Endothelial cell of umbilical vein (primary cell): ENCODE data around the gene MAGOHB. TPM values are rescaled to one million over a fixed set of nuclear protein-coding genes. Genes with fewer than 3 reads are reported as not detected.
A peak's percentile ranks its signal among the peaks of the same experiment; 100 is the strongest.
"Not testable (repeated sequence)": the region's sequence is repeated elsewhere in the genome, so short reads cannot be mapped to it uniquely, and the experiment has no call there.

Experiments
- BruUV-seq: library from RNA; stranded (reverse); fragments of 400-500 nt; replicated peaks from 2 replicates; lab custom pipeline; 2021; lab: Mats Ljungman, UMichigan
- CTCF ChIA-PET: fragments of 300-600, 350-600 bp; sonication (Branson Sonifier 250); formaldehyde crosslinking; loops from one replicate; lab custom pipeline; 2021; ENCODE audit warnings: antibody characterized with exemption, inconsistent platforms; lab: Charles Lee
- POLR2A ChIA-PET: fragments of 300-600, 350-600 bp; sonication (Branson Sonifier 250); formaldehyde crosslinking; loops from one replicate; lab custom pipeline; 2021; ENCODE audit warnings: antibody characterized with exemption, inconsistent platforms; lab: Charles Lee
- DNase-seq: peaks from one replicate; pipeline ENCODE4 v3.0.0-alpha.2; 2011; ENCODE audit warnings: low read depth, low spot score
- FAIRE-seq: peaks from 2 replicates; lab custom pipeline; 2011; peaks lifted over from hg19 to GRCh38; lab: Jason Lieb, UNC
- H2AFZ ChIP-seq: 2 replicates; pipeline ENCODE4 v1.6.0; 2012; ENCODE audit warnings: low read depth, low read length, control low read depth, inconsistent platforms
- H3K27ac ChIP-seq: 2 replicates; pipeline ENCODE4 v1.5.1; 2011; ENCODE audit warnings: low read depth, mild to moderate bottlenecking, control low read depth, low read length, moderate library complexity; ENCODE audit not compliant: insufficient read depth
- H3K27me3 ChIP-seq, 2 experiments: 2 replicates each; pipeline versions ENCODE4 v1.6.0 to v1.6.1; 2011; ENCODE audit warnings: low read length in 2 of 2, mixed read lengths in 1 of 2; ENCODE audit not compliant: control insufficient read depth in 2 of 2, insufficient read depth in 2 of 2
- H3K36me3 ChIP-seq, 2 experiments: 2 replicates in 1 of 2; 3 replicates in 1 of 2; pipeline ENCODE4 v1.5.1; 2011; ENCODE audit warnings: low read length in 2 of 2, mild to moderate bottlenecking in 1 of 2, moderate library complexity in 1 of 2; ENCODE audit not compliant: control insufficient read depth in 2 of 2, insufficient read depth in 2 of 2; ENCODE audit errors: extremely low read depth in 1 of 2
- H3K4me1 ChIP-seq: 3 replicates; pipeline ENCODE4 v1.5.1; 2011; ENCODE audit warnings: mild to moderate bottlenecking, low read length; ENCODE audit not compliant: control insufficient read depth, insufficient read depth; ENCODE audit errors: extremely low read depth
- H3K4me2 ChIP-seq: 2 replicates; pipeline ENCODE4 v1.6.1; 2011; ENCODE audit warnings: low read length, control low read depth, mixed read lengths; ENCODE audit not compliant: insufficient read depth
- H3K4me3 ChIP-seq, 3 experiments: fragments of 200-600 bp in 1 of 3; sonication (generic), shearing (Covaris generic) in 1 of 3; replicated peaks in 1 of 3; 2 replicates each; pipeline ENCODE4 v1.5.1; 2011 to 2016; ENCODE audit warnings: control low read depth in 3 of 3, low read length in 3 of 3, mild to moderate bottlenecking in 2 of 3, inconsistent platforms in 1 of 3, low read depth in 1 of 3, moderate library complexity in 1 of 3; ENCODE audit not compliant: insufficient read depth in 1 of 3
- H3K79me2 ChIP-seq: 2 replicates; pipeline ENCODE4 v1.6.0; 2012; ENCODE audit warnings: low read length, inconsistent platforms; ENCODE audit not compliant: control insufficient read depth, insufficient read depth
- H3K9ac ChIP-seq: replicated peaks from 2 replicates; pipeline ENCODE3; 2011; ENCODE audit warnings: low read length, control low read depth; ENCODE audit not compliant: insufficient read depth; ENCODE audit errors: extremely low read depth
- H3K9me1 ChIP-seq: replicated peaks from 3 replicates; pipeline ENCODE4 v1.6.0; 2011; ENCODE audit warnings: mild to moderate bottlenecking, low read length; ENCODE audit not compliant: control insufficient read depth, insufficient read depth; ENCODE audit errors: extremely low read depth
- H3K9me3 ChIP-seq: replicated peaks from 2 replicates; pipeline ENCODE4 v1.5.1; 2012; ENCODE audit warnings: low read length, inconsistent platforms; ENCODE audit not compliant: control insufficient read depth, insufficient read depth
- H4K20me1 ChIP-seq: replicated peaks from 2 replicates; pipeline ENCODE3; 2011; ENCODE audit warnings: mild to moderate bottlenecking, low read length; ENCODE audit not compliant: control insufficient read depth, insufficient read depth; ENCODE audit errors: extremely low read depth
- POLR2A ChIP-seq: IDR thresholded peaks from 2 replicates; pipeline ENCODE4 v1.6.1; 2012; ENCODE audit warnings: low read depth, mild to moderate bottlenecking, control low read depth, low read length
- POLR2AphosphoS5 ChIP-seq: IDR thresholded peaks from 2 replicates; pipeline ENCODE4 v1.6.1; 2012; ENCODE audit warnings: low read depth, mild to moderate bottlenecking, control low read depth, low read length, moderate library complexity; ENCODE audit not compliant: insufficient read depth
- dilution Hi-C: fragments of 300-500 bp; cut with MboI; formaldehyde crosslinking; loops from one replicate; pipeline ENCODE4 v1.15.0; 2019; ENCODE audit warnings: low sequenced_read_pairs; ENCODE audit not compliant: extremely low pct_ligation_motif_present
- intact Hi-C: fragments of 100-400 bp; cut with micrococcal nuclease; formaldehyde crosslinking; loops from one replicate; pipeline ENCODE4 v1.10.0; 2022
- polyA plus RNA-seq, 4 experiments: library from polyadenylated mRNA; depleted of rRNA in 3 of 4; stranded (reverse) in 3 of 4; unstranded in 1 of 4; fragments of >200 nt; gene quantifications; 2 replicates each; pipeline versions ENCODE4 v1.2.1 to v1.2.3, GENCODE V29; 2011 to 2012; ENCODE audit warnings: missing spikeins in 1 of 4
- total RNA-seq: library from RNA; stranded (reverse); gene quantifications from 2 replicates; pipeline ENCODE4 v1.2.3, GENCODE V29; 2021

The MAGOHB gene
- total and polyA plus RNA-seq, 2 donors (not counting 3 experiments of a cell fraction or from before 2014, with no cell fraction given) = 8.9 to 48.3 TPM

GRCh38 chr12:10612110-10612509 is 1.3 kb downstream of the MAGOHB start:
- FAIRE-seq (no peak), DNase-seq (no peak)
- H3K27ac ChIP-seq = no peak overlapping the region
- no peak for TF ChIP-seq POLR2A
- peak; percentile 7 for TF ChIP-seq POLR2AphosphoS5
- peaks cover 24% of the 10 kb centered on the region for H3K79me2 ChIP-seq
- peak overlapping the region in 1 of 3 experiments; percentile 96 for H3K4me3 ChIP-seq
- H3K9me3 ChIP-seq = no peaks in the 10 kb centered on the region
- dilution Hi-C loops (no loop called here), intact Hi-C loops (loop anchor here (2.0 to 5.0 kb wide), 2 partner anchors 111 to 280 kb away; partner anchors contain the start of gene YBX3)
- H2AFZ ChIP-seq = no peak overlapping the region
- H3K36me3 ChIP-seq = peaks cover 6 to 11% of the 10 kb centered on the region in 2 experiments
- no TSS peak for BruUV-seq
- ChIA-PET CTCF (interaction anchor here (1.2 kb wide), 1 partner anchor 459 kb away, joined by 3 read pairs; no protein-coding TSS in a partner anchor), POLR2A (no interaction called here)
- peak overlapping the region; percentile 82 for H3K4me2 ChIP-seq
- H3K4me1 ChIP-seq = peaks cover 10% of the 10 kb centered on the region
- H3K27me3 ChIP-seq = no peaks in the 10 kb centered on the region
- H3K9me1 ChIP-seq = no peaks in the 10 kb centered on the region
- H4K20me1 ChIP-seq = no peaks in the 10 kb centered on the region
- H3K9ac ChIP-seq = peak overlapping the region; percentile 98

- FAIRE-seq, H3K4me2 ChIP-seq, DNase-seq, H4K20me1 ChIP-seq, H3K9me3 ChIP-seq, H3K4me3 ChIP-seq, H3K9ac ChIP-seq, H3K27me3 ChIP-seq, H3K9me1 ChIP-seq, H3K27ac ChIP-seq, H2AFZ ChIP-seq, BruUV-seq, dilution Hi-C loops, POLR2A ChIA-PET: not testable (repeated sequence)
- peaks cover 24% of the 10 kb centered on the region for H3K79me2 ChIP-seq
- H3K4me1 ChIP-seq = peaks cover 10% of the 10 kb centered on the region
- H3K36me3 ChIP-seq = peaks cover 6 to 11% of the 10 kb centered on the region in 2 experiments
- intact Hi-C loops = loop anchor here (5.0 kb wide), 1 partner anchor 279 kb away; no protein-coding TSS in a partner anchor
- CTCF ChIA-PET = interaction anchor here (1.2 to 1.4 kb wide), 2 partner anchors 31 to 458 kb away, joined by 3 to 5 read pairs; no protein-coding TSS in a partner anchor
Observed at GRCh38 chr12:10611258-10611657, 2.2 kb downstream of the MAGOHB start.
